ENCODE measurements around the gene GRM7.

DNA sequence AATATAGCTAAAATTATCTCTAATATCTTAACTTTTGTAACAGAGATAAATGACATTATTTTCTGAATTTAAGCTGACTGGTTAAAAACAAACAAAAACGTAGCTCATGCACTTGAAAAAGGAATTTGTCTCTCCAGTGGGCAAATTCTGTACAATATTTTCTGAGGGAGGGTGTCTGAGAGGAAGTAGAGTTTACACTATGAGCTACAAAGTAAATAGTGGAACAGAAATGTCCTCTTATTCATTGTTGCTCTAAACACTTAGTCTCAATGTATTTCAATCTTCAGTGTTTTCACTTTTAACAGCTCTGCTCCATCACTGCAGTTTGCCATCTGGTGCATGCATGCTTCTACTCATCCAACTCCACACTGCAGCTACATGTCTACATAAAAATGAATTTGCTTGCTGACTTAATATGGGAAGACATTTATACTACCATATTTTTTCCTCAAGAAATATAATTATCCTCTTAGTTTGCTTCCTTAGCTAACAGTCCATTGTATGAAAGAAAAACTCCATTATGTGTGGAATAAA, 823.3 kb downstream of the GRM7 start:
- TF ChIP-seq, protein P1, sequence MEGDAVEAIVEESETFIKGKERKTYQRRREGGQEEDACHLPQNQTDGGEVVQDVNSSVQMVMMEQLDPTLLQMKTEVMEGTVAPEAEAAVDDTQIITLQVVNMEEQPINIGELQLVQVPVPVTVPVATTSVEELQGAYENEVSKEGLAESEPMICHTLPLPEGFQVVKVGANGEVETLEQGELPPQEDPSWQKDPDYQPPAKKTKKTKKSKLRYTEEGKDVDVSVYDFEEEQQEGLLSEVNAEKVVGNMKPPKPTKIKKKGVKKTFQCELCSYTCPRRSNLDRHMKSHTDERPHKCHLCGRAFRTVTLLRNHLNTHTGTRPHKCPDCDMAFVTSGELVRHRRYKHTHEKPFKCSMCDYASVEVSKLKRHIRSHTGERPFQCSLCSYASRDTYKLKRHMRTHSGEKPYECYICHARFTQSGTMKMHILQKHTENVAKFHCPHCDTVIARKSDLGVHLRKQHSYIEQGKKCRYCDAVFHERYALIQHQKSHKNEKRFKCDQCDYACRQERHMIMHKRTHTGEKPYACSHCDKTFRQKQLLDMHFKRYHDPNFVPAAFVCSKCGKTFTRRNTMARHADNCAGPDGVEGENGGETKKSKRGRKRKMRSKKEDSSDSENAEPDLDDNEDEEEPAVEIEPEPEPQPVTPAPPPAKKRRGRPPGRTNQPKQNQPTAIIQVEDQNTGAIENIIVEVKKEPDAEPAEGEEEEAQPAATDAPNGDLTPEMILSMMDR (IDR thresholded peaks at IDR 0.05): no peak
- no peak for TF ChIP-seq POLR2A (IDR thresholded peaks at IDR 0.05)
